ENCODE results near the gene CCSER1. TPM values are rescaled to one million over a fixed set of nuclear protein-coding genes. Genes with fewer than 3 reads are reported as not detected.

Gene CCSER1
- total and polyA plus RNA-seq, 2 donors (not counting 1 experiment from before 2014, with no cell fraction given): 10.7 to 39.5 TPM

DNA sequence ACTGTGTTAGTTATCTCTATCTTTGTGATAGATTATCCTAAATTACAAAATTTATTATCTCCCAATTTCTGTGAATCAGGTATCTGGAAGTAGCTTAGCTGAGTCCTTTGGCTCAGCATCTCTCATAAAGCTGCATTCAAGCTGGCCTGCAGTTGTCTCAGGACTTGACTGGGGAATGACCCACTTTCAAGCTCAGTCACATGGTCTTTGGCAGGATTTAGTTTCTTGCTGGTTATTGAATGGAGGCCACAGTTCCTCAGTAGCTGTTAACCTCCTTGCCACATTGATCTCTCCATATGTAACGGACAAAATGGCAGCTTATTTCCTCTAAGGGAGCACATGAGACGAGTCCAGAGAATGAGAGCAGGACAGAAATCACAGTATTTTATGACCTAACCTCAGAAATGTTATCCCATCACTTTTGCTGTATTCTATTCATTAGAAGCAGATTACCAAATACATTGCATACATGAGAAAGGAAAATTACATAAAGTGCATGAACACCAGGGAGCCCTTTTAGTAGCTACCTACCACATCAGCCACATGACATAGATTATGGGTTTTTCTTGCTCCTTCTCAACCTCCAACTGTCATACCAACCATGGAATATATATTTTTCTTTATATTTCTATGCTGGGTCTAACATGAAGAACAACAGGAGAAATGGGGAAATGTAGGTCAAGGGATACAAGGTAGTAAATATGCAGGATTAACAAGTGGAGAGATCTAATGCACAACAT, 730.1 kb downstream of the CCSER1 start:
- TF ChIP-seq EZH2 (IDR thresholded peaks at IDR 0.05; ENCODE audit: borderline replicate concordance, insufficient read depth, low read depth, low read length, poor library complexity, severe bottlenecking): no peak
- TF ChIP-seq, protein P1, sequence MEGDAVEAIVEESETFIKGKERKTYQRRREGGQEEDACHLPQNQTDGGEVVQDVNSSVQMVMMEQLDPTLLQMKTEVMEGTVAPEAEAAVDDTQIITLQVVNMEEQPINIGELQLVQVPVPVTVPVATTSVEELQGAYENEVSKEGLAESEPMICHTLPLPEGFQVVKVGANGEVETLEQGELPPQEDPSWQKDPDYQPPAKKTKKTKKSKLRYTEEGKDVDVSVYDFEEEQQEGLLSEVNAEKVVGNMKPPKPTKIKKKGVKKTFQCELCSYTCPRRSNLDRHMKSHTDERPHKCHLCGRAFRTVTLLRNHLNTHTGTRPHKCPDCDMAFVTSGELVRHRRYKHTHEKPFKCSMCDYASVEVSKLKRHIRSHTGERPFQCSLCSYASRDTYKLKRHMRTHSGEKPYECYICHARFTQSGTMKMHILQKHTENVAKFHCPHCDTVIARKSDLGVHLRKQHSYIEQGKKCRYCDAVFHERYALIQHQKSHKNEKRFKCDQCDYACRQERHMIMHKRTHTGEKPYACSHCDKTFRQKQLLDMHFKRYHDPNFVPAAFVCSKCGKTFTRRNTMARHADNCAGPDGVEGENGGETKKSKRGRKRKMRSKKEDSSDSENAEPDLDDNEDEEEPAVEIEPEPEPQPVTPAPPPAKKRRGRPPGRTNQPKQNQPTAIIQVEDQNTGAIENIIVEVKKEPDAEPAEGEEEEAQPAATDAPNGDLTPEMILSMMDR (IDR thresholded peaks at IDR 0.05): no peak

DNA sequence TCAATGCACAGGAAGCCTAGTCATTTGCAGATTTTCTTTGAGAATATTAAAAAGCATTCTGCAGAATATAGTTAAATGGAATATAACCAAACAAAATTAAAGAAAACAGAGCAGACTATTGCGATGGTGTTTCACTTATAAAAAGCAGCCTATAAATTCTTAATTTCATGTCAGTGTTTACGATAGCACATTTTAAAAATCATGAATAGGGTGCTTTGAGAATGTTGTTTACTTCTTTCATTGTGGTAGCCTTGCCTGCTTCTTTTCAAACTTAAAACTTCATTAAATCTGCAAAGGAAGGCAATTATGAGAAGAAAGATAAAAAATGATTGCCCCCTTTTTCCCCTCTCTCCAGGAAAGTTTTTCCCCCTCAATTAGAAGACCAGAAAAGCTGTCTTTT, 748.6 kb downstream of the CCSER1 start:
- H2AFZ ChIP-seq (ENCODE audit: insufficient read depth, low read depth, low read length, poor library complexity, severe bottlenecking): no peak overlapping the region
- no peak overlapping the region for H3K9ac ChIP-seq (ENCODE audit: low read length)
- Mint-ChIP-seq H3K9me3 (ENCODE audit: insufficient read depth) (peaks cover 2% of the 10 kb centered on the region), H3K4me3 (no peak overlapping the region), H3K4me1 (no peaks in the 10 kb centered on the region), H3K27ac (no peak overlapping the region), H3K27me3 (no peaks in the 10 kb centered on the region)
- no peaks in the 10 kb centered on the region for H4K20me1 ChIP-seq (ENCODE audit: control insufficient read depth, insufficient read depth, low read length, poor library complexity, severe bottlenecking)
- ATAC-seq (ENCODE audit: low read depth) (no peak), DNase-seq (no peak)
- no peaks in the 10 kb centered on the region for H3K79me2 ChIP-seq (ENCODE audit: control insufficient read depth, insufficient read depth, low read length)
- H3K4me2 ChIP-seq (replicated peaks; ENCODE audit: low read depth, low read length, poor library complexity, severe bottlenecking): no peak overlapping the region
- H3K4me1 ChIP-seq (ENCODE audit: control insufficient read depth in 2 of 2, insufficient read depth in 2 of 2, low read length in 2 of 2): no peaks in the 10 kb centered on the region
- TF ChIP-seq, protein P1 (IDR thresholded peaks at IDR 0.05): no peak
- TF ChIP-seq EZH2 (IDR thresholded peaks at IDR 0.05; ENCODE audit: borderline replicate concordance, insufficient read depth, low read depth, low read length, poor library complexity, severe bottlenecking): no peak
- ChIA-PET POLR2A (no interaction called here), CTCF (no interaction called here)
- no peak overlapping the region for H3K4me3 ChIP-seq (ENCODE audit: control extremely low read depth in 1 of 5, extremely low read depth in 1 of 5, insufficient read depth in 1 of 5, low read depth in 2 of 5, low read length in 4 of 5)
- H3K27ac ChIP-seq (ENCODE audit: low read length in 2 of 2): no peak overlapping the region
- no CpG with 5 or more reads among the region's 2 CpGs for WGBS (ENCODE audit: insufficient coverage)
- intact Hi-C loops (cut with micrococcal nuclease): no loop called here
- H3K36me3 ChIP-seq (replicated peaks in 1 of 2; ENCODE audit: control extremely low read depth in 1 of 2, control insufficient read depth in 1 of 2, extremely low read depth in 1 of 2, insufficient read depth in 2 of 2, low read length in 1 of 2): no peaks in the 10 kb centered on the region
- no peaks in the 10 kb centered on the region for H3K27me3 ChIP-seq (replicated peaks in 1 of 4; ENCODE audit: control extremely low read depth in 1 of 4, control insufficient read depth in 3 of 4, insufficient read depth in 4 of 4, low read length in 3 of 4)
- peaks cover 0 to 4% (median 4%) of the 10 kb centered on the region in 3 donors for H3K9me3 ChIP-seq (ENCODE audit: control extremely low read depth in 1 of 3, control insufficient read depth in 2 of 3, insufficient read depth in 1 of 3, low read length in 2 of 3)

More for the DNA sequence above, 730.1 kb downstream of the CCSER1 start:
- Histone ChIP-seq H3K4me3 (ENCODE audit: control extremely low read depth in 1 of 5, extremely low read depth in 1 of 5, insufficient read depth in 1 of 5, low read depth in 2 of 5, low read length in 4 of 5) (no peak overlapping the region), H2AFZ (ENCODE audit: insufficient read depth, low read depth, low read length, poor library complexity, severe bottlenecking) (no peak overlapping the region), H3K79me2 (ENCODE audit: control insufficient read depth, insufficient read depth, low read length) (no peaks in the 10 kb centered on the region), H3K9ac (ENCODE audit: low read length) (no peak overlapping the region), H3K27ac (ENCODE audit: low read length in 2 of 2) (no peak overlapping the region), H4K20me1 (ENCODE audit: control insufficient read depth, insufficient read depth, low read length, poor library complexity, severe bottlenecking) (no peaks in the 10 kb centered on the region), H3K9me3 (ENCODE audit: control extremely low read depth in 1 of 3, control insufficient read depth in 2 of 3, insufficient read depth in 1 of 3, low read length in 2 of 3) (no peaks in the 10 kb centered on the region), H3K27me3 (replicated peaks in 1 of 4; ENCODE audit: control extremely low read depth in 1 of 4, control insufficient read depth in 3 of 4, insufficient read depth in 4 of 4, low read length in 3 of 4) (no peaks in the 10 kb centered on the region), H3K4me1 (ENCODE audit: control insufficient read depth in 2 of 2, insufficient read depth in 2 of 2, low read length in 2 of 2) (no peaks in the 10 kb centered on the region), H3K36me3 (replicated peaks in 1 of 2; ENCODE audit: control extremely low read depth in 1 of 2, control insufficient read depth in 1 of 2, extremely low read depth in 1 of 2, insufficient read depth in 2 of 2, low read length in 1 of 2) (no peaks in the 10 kb centered on the region), H3K4me2 (replicated peaks; ENCODE audit: low read depth, low read length, poor library complexity, severe bottlenecking) (no peak overlapping the region)
- no peaks in the 10 kb centered on the region for H3K9me3 Mint-ChIP-seq (ENCODE audit: insufficient read depth)
- ATAC-seq (ENCODE audit: low read depth) (no peak), DNase-seq (no peak)
- intact Hi-C loops (cut with micrococcal nuclease): no loop called here
- ChIA-PET CTCF (no interaction called here), POLR2A (no interaction called here)
- 78% methylated on average over 2 of the region's 2 CpGs for WGBS (ENCODE audit: insufficient coverage)
- no peaks in the 10 kb centered on the region for H3K4me1 Mint-ChIP-seq
- no peak overlapping the region for H3K4me3 Mint-ChIP-seq
- no peak overlapping the region for H3K27ac Mint-ChIP-seq
- no peaks in the 10 kb centered on the region for H3K27me3 Mint-ChIP-seq

All from B cell (primary cell).